HG03521 (cell line): ENCODE results near the gene PCYT2.

ENCODE experiments used
- ATAC-seq: cut with Tn5 transposase; IDR thresholded peaks from one replicate; pipeline ENCODE4 v1.9.1; 2021; ENCODE audit warnings: mild to moderate bottlenecking, moderate library complexity; ENCODE audit not compliant: unreplicated experiment

Gene PCYT2

GRCh38 chr17:81914103-81914850 is 3.1 kb upstream of the PCYT2 start:
- no peak for ATAC-seq

- no peak for ATAC-seq
These were observed 2.3 kb upstream of the PCYT2 start for GRCh38 chr17:81913394-81914102.

- no peak for ATAC-seq
These were observed 1.5 kb upstream of the PCYT2 start for GRCh38 chr17:81912441-81913309.

- ATAC-seq: no peak
These were observed 770 bp upstream of the PCYT2 start for GRCh38 chr17:81911969-81912368.

GRCh38 chr17:81910840-81911276 is 341 bp downstream of the PCYT2 start:
- ATAC-seq: peak; percentile 34

- no peak for ATAC-seq
These were observed 996 bp downstream of the PCYT2 start for GRCh38 chr17:81909966-81910839.

GRCh38 chr17:81909231-81909630 is 2.0 kb downstream of the PCYT2 start:
- ATAC-seq: no peak

- no peak for ATAC-seq
These were observed 2.4 kb downstream of the PCYT2 start for GRCh38 chr17:81908793-81909192.

- ATAC-seq: no peak
These were observed 3.7 kb downstream of the PCYT2 start for GRCh38 chr17:81907219-81908145.

GRCh38 chr17:81906476-81907218 is 4.6 kb downstream of the PCYT2 start:
- no peak for ATAC-seq

GRCh38 chr17:81905993-81906392 is 5.2 kb downstream of the PCYT2 start:
- ATAC-seq: no peak

GRCh38 chr17:81905424-81905875 is 5.7 kb downstream of the PCYT2 start:
- ATAC-seq: no peak

GRCh38 chr17:81904600-81905423 is 6.4 kb downstream of the PCYT2 start:
- ATAC-seq: no peak

GRCh38 chr17:81903896-81904599 is 7.2 kb downstream of the PCYT2 start:
- no peak for ATAC-seq

- no peak for ATAC-seq
These were observed 7.8 kb downstream of the PCYT2 start for GRCh38 chr17:81903415-81903831.

GRCh38 chr17:81902653-81903414 is 8.4 kb downstream of the PCYT2 start:
- ATAC-seq: no peak
